ENCODE measurements around the gene MLLT1. TPM values are rescaled to one million over a fixed set of nuclear protein-coding genes. Genes with fewer than 3 reads are reported as not detected.

The MLLT1 gene
- total and polyA plus RNA-seq, 2 of the 8 experiments (the other 6 are each of a cell fraction or from before 2014, with no cell fraction given) = 18.8 to 45.1 TPM

DNA sequence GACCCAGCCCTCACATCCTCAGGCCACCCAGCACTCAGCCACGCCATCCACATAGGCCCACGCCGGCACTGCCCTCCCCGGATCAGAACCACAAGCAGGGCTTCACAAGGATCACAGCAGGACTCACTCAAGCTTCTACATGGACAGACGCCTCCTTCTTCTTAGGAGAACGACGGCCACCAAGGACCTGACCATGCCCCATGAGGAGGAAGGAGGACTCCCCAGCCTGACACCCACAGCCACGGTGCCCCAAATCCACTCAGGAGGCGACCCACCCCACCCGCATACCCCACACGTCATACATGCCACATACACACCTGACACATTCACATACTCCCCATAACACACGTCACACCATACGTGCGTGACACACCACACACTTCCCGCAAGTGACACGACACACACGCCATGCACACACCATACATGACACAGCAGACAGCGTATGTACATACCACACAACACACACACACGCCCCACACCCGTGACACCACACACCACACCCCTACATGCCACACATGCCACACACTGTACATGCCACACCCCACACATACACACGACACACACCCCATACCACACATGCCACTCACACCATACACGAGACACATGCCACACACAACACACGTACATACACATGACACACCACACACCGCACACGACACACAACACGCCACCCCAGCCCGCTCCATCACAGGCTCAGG lies 50.4 kb downstream of the MLLT1 start:
- H2AFZ ChIP-seq (ENCODE audit: low read length) = no peak overlapping the region
- H2BK5ac ChIP-seq (ENCODE audit: low read depth, low read length) = peak overlapping the region; percentile 62; the same call in 1 of the 2 replicates
- H4K20me1 ChIP-seq (replicated peaks in 1 of 2; ENCODE audit: control insufficient read depth in 1 of 2, insufficient read depth in 2 of 2, low read length in 2 of 2) = peaks cover 21 to 33% of the 10 kb centered on the region in 2 experiments
- 95% methylated on average over 26 of the region's 27 CpGs; no CpG with 5 or more reads in 1 of the 2 experiments for WGBS, 2 experiments (ENCODE audit: extremely low coverage in 1 of 2, insufficient coverage in 1 of 2, insufficient read length in 1 of 2, insufficient replicate concordance in 2 of 2, low coverage in 1 of 2, low lambda C conversion rate in 2 of 2, missing lambda C conversion rate in 1 of 2)
- no peak overlapping the region for H2BK15ac ChIP-seq (ENCODE audit: low read length)
- H3K9me3 ChIP-seq (ENCODE audit: insufficient read depth in 2 of 2, low read depth in 1 of 2, low read length in 1 of 2) = no peaks in the 10 kb centered on the region
- H3K27me3 ChIP-seq (replicated peaks in 1 of 4; ENCODE audit: control insufficient read depth in 3 of 4, extremely low read depth in 1 of 4, insufficient read depth in 3 of 4, low read length in 3 of 4) = no peaks in the 10 kb centered on the region
- H3K36me3 ChIP-seq (ENCODE audit: control insufficient read depth in 2 of 4, insufficient read depth in 4 of 4, low read length in 3 of 4) = peaks cover 5 to 19% (median 11%) of the 10 kb centered on the region in 4 experiments; a peak in 6 of 8 replicates
- H3K4me2 ChIP-seq (ENCODE audit: insufficient read depth in 1 of 2, low read depth in 2 of 2, low read length in 2 of 2) = no peak overlapping the region
- ChIA-PET POLR2A (ENCODE audit: partially characterized antibody) (interaction anchor here (1.0 kb wide), 1 partner anchor 11 kb away, joined by 3 read pairs; no protein-coding TSS in a partner anchor), CTCF (ENCODE audit: partially characterized antibody) (interaction anchor here (1.1 to 6.0 kb wide), 2 partner anchors 9 to 11 kb away, joined by 4 to 40 read pairs; no protein-coding TSS in a partner anchor)
- H2BK12ac ChIP-seq (ENCODE audit: low read depth, low read length) = 0 out of 2 replicates have a peak overlapping the region, but pooled peaks have one; percentile 2
- peaks cover 0 to 50% of the 10 kb centered on the region in 2 experiments; a peak in 2 of 4 replicates for H3K79me2 ChIP-seq (ENCODE audit: control insufficient read depth in 1 of 2, insufficient read depth in 2 of 2, low read length in 2 of 2)
- H2BK20ac ChIP-seq (ENCODE audit: low read length) = no peak overlapping the region
- H3K23ac ChIP-seq (ENCODE audit: insufficient read length) = peak overlapping the region; percentile 43
- H4K8ac ChIP-seq (ENCODE audit: extremely low read depth, insufficient read depth, low read length) = no peak overlapping the region; the same call in 1 of the 2 replicates
- DNase-seq (ENCODE audit: low read depth in 1 of 2, low spot score in 2 of 2) (no peak), FAIRE-seq (no peak)
- H3K4me3 ChIP-seq (ENCODE audit: extremely low read depth in 1 of 4, insufficient read depth in 2 of 4, low read depth in 3 of 4, low read length in 4 of 4) = no peak overlapping the region
- H3K9ac ChIP-seq (replicated peaks in 1 of 4; ENCODE audit: extremely low read depth in 1 of 4, low read depth in 3 of 4, low read length in 3 of 4) = peak overlapping the region in 1 of 4 experiments; percentile 13; a peak in 1 of 7 replicates
- H3K56ac ChIP-seq (replicated peaks; ENCODE audit: insufficient read length, low read depth, low read length) = no peak overlapping the region
- peaks cover 26% of the 10 kb centered on the region for H3K79me1 ChIP-seq (ENCODE audit: low read depth, low read length)
- H2AK5ac ChIP-seq (ENCODE audit: low read depth, low read length) = no peak overlapping the region
- H3K4ac ChIP-seq (replicated peaks; ENCODE audit: insufficient read length, low read depth, low read length) = peak overlapping the region; percentile 53
- no peak overlapping the region for H4K5ac ChIP-seq (ENCODE audit: insufficient read length, low read depth, low read length)
- no peak overlapping the region for H2BK120ac ChIP-seq (replicated peaks; ENCODE audit: low read depth, low read length)
- H3K27ac ChIP-seq (ENCODE audit: low read depth, low read length) = no peak overlapping the region
- peak overlapping the region; percentile 74 for H4K91ac ChIP-seq (replicated peaks; ENCODE audit: insufficient read length, low read length)
- peaks cover 0 to 8% (median 2%) of the 10 kb centered on the region in 4 experiments; a peak in 3 of 7 replicates for H3K4me1 ChIP-seq (replicated peaks in 1 of 4; ENCODE audit: control insufficient read depth in 3 of 4, insufficient read depth in 4 of 4, low read length in 3 of 4)
- no peak overlapping the region for H3K18ac ChIP-seq (ENCODE audit: extremely low read depth, low read length)
- TF ChIP-seq KDM1A (IDR thresholded peaks at IDR 0.05; ENCODE audit: borderline replicate concordance, low read length) (no peak), POLR2AphosphoS5 (IDR thresholded peaks at IDR 0.05; ENCODE audit: low read depth, low read length) (0 out of 2 replicates have a peak, but pooled peaks have one; percentile 25)
- peaks cover 4% of the 10 kb centered on the region; the same call in 1 of the 2 replicates for H3K23me2 ChIP-seq (ENCODE audit: low read depth, low read length)
- H3K14ac ChIP-seq (ENCODE audit: insufficient read length) = no peak overlapping the region
